NCI-H1436 (cell line): ENCODE data around the gene TPPP.

Experiments
- DNase-seq: peaks from one replicate; lab custom pipeline; 2025; lab: John Stamatoyannopoulos, UW

The TPPP gene

GRCh38 chr5:665541-665955 is 27.6 kb downstream of the TPPP start:
- no peak for DNase-seq

- no peak for DNase-seq
Measured at GRCh38 chr5:664994-665360, 28.2 kb downstream of the TPPP start.

GRCh38 chr5:664343-664993 is 28.7 kb downstream of the TPPP start:
- DNase-seq, result no peak

GRCh38 chr5:663436-664342 is 29.5 kb downstream of the TPPP start:
- no peak for DNase-seq

- no peak for DNase-seq
Measured at GRCh38 chr5:662751-663435, 30.3 kb downstream of the TPPP start.

GRCh38 chr5:661891-662750 is 31.0 kb downstream of the TPPP start:
- no peak for DNase-seq

GRCh38 chr5:660491-661030 is 32.6 kb downstream of the TPPP start:
- no peak for DNase-seq

GRCh38 chr5:659496-660263 is 33.5 kb downstream of the TPPP start:
- no peak for DNase-seq

GRCh38 chr5:658103-658502 is 35.0 kb downstream of the TPPP start:
- no peak for DNase-seq

GRCh38 chr5:657570-657969 is 35.6 kb downstream of the TPPP start:
- no peak for DNase-seq

- no peak for DNase-seq
Measured at GRCh38 chr5:655406-655805, 37.7 kb downstream of the TPPP start.

- DNase-seq, result no peak
Measured at GRCh38 chr5:654071-654778, 38.9 kb downstream of the TPPP start.

- no peak for DNase-seq
Measured at GRCh38 chr5:652773-653350, 40.3 kb downstream of the TPPP start.

GRCh38 chr5:652023-652515 is 41.1 kb downstream of the TPPP start:
- no peak for DNase-seq

- DNase-seq, result no peak
Measured at GRCh38 chr5:651296-652022, 41.7 kb downstream of the TPPP start.

- no peak for DNase-seq
Measured at GRCh38 chr5:647727-648126, 45.4 kb downstream of the TPPP start.

- no peak for DNase-seq
Measured at GRCh38 chr5:647311-647710, 45.8 kb downstream of the TPPP start.

GRCh38 chr5:646396-647201 is 46.6 kb downstream of the TPPP start:
- no peak for DNase-seq
